HG02610 (cell line): ENCODE measurements around the gene LPP.

Experiments used
- ATAC-seq: cut with Tn5 transposase; IDR thresholded peaks from one replicate; pipeline ENCODE4 v1.9.1; 2021; ENCODE audit warnings: mild to moderate bottlenecking, moderate library complexity; ENCODE audit not compliant: unreplicated experiment

LPP gene

DNA sequence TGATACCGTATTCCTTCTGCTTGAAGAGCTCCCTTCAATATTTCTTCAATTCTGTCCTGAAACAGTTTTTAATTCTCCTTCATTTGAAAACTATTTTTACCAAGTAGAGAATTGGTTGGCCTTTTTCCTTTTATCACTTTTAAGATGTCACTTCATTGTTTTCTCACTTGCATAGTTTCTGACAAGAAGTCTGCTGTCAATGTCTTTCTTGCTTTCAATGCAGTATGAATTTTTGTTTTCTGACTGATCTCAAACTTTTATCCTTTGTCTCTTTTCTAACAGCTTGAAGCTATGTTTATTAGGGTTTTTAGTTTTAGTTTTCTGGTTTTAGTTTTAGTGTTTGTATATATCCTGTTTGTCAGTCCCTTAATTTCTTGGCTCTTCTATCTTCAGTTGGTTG is 653.0 kb downstream of the LPP start:
- ATAC-seq, result no peak

DNA sequence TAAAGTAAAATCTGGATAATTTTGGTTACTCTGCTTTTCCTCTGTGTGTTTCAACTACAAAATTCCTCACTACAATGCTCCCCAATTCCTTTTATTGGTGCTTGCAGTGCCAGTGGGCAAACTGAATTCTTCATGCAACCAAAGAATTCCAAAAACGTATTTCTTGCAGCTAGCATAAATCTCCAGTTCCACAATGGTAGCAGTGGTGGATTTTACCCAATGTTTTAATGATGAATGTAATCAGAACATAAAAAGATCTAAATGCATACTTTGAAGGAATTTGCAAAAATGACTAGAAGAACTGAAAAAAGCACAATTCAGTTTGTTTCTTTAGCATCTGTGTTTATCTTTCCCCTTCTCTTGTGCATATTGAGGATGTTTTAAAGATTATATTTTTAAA is 658.2 kb downstream of the LPP start:
- ATAC-seq, result no peak

DNA sequence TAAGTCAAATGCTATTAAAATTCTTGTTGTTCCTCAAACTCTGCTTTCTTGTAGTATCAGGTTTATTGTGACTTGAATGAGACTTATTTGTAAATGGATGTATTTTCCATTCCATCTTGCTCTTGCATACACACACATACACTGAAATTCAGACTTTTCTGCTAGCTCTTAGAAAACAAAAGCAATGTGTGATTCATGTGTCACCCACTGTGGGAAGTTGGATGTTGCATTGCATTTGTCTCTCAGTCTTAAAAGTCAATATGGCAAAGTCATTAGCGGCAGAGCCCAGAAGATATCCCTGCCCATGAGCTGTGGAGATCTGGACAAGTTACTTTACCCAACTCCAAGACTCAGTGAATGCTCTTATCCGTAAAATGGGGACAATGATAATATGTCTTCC is 660.6 kb downstream of the LPP start:
- ATAC-seq, result no peak

DNA sequence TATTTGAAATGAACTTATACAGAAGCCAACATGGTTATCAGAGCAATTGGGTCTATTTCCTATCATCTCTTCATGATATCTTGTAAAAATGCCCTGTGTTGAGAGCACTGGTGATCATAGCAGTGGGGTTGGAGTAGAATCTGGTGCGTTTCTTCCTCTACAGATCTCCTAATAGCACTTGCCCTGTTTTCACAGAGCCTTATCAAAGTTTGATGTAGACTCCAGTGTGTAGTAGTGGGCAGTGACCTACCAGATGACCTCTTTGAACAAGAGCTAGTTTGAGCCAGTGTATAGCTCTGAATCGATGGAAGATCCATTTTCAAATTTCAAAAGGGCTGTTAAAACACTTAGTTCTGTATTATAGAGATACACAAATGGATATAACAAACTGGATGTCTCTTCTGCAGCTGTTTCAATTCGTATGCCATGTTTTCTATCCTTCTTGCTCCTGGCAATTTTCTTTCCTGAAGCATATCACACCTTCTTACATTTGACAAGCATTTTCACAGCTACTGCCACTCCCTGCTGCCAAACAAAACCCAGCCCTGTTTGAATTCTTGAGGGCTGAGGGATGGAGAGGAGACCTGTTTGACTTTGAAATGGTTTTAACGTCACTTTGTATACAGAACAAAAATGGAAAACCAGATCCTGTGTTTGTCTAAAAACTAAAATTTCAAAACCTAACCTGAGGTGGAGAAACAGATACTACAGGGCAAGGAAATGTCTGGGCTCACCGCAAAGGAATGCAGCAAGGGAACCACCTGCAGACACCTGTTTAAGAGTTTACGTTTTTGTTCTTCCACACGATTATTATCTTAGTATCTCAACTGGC is 663.4 kb downstream of the LPP start:
- no peak for ATAC-seq

DNA sequence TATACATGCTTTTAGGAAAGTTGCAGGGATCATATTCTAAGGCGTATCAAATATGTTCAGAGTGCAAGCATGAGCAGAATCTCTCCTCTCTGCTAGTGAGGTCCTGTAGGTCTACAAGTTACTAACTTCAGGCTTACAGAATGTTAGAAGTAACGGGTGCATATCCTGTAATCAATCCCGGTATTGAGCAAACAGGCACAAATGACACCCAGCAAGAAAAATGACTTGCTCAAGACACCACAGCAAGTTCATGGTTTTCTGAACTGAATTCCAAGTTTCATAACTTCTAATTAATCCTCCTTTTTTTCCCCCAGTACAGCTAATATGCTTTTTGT is 663.9 kb downstream of the LPP start:
- ATAC-seq, result no peak

DNA sequence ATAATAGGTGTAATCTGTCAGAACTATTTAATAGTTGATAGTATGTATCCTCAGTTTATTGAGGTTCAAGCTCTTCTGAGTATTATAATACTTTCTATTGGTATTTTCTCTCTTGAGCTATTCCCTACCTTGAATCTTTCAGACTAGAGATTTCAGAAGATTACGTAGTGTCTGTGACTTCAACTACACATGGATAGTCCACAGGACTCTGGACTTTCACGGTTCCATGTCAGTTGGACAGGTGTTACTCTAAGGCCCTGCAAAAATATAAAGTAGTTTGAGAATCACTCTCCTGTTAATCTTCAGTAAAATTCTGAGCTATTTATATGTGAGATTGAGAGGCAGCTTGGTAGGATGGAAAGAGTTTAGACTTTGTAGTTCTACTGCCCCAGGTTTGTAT is 664.3 kb downstream of the LPP start:
- ATAC-seq, result no peak

DNA sequence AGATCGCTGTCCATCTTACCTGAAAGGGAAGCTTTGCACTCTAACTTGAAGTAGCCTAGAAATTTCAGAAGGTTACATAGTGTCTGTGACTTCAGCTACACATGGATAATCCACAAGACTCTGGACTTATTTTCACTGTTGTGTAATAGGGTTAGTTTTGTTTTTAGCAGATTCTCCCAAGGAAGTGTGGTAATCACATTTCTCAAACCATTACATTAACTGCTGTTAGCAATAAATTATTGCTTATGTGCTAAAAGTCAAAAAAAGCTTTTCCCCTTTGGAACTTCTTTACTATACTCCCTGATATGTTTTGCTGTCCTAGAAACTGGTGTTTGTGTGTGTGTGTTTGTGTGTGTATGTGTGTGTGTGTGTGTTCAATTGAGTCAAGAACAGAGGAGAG is 666.0 kb downstream of the LPP start:
- ATAC-seq, result no peak

DNA sequence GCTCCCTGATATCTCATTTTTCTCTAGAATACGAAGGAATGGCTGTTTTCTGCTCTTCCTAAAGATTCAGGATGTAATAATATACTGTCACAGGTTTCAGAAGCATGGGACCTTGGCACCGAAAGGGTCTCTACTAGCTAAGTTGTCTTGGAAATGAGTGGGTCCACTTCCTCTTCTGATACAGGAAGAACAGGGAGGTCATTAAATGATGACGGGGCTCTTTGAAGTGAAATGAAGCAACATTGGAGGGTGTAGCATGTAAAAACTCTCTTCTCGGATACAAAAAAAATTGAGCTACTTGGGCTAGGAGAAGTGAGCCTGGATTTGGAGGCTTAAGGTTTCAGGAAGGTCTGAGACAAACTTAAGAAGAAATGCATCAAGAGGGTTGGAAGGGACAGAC is 668.0 kb downstream of the LPP start:
- ATAC-seq, result no peak

DNA sequence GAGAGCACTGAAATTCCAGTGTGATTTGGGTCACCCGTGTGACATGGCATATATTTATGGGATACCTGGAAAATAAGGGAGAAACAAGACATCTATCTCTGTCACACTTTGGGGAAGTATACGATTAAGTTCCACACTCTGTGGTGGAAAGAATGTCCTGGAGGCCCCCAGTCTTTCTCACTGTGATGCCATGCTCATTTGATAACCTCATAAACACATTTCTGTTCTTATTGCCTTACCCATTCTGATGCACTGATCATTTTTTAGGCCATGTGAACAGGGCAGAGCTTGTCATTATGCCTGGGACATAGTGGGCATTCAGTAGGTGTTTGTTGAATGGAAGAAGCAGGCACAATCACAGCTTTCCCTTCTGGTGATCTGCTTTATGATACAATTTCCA is 668.5 kb downstream of the LPP start:
- no peak for ATAC-seq

DNA sequence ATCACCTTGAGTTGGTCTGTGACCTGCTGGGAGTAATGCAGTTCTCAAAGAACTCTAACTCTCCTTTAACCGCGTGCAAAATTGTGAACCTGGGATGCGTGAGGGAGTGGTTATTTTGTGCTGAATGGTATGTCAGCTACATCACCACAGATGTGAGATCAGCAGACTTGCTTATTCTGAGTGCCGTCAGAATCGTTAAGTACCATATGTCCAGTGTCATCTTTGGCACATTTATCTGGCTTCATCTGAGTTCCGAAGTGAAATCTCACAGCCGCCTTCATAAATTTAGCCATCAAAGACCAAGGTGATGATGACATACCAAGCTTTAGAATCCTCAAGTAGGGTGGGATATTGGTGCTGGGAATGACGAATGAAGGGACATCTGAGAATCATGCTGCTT is 670.6 kb downstream of the LPP start:
- ATAC-seq, result no peak

DNA sequence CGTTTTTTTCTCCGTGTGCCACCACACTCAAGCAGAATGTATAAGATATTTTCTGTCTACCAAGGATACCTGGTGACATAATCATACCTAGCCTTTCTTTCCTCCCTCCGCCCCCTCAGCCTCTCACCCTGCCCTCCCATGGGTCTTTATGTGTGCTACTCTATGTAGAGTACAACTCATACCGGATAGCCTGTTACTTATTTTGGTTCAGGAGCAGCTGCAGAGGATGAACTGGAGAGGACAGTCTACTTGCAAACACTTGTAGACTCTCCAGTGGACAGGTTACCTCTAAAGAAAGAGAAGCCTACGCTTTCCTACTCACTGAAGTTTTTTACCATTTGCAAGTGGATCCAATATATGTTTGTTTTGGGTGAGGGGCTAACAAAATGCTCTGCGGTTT is 671.9 kb downstream of the LPP start:
- no peak for ATAC-seq

DNA sequence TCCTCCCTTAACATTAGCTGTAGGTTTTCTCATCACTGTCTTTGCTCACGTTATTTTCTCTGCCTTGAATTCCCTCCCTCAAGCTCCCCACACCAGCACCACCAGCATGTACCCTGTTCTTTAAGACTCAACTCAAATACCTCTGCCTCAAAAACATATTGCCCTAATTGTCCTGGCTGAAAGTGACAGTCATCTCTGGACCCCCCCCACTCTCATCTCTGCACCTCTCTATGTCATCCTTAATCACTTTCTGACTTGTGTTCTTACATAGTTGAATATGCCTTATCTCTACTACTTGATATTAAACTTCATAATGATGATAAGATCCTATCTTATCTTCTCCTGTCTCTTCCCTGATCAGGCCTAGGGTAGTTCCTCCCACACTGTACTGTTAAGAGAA is 672.6 kb downstream of the LPP start:
- no peak for ATAC-seq

DNA sequence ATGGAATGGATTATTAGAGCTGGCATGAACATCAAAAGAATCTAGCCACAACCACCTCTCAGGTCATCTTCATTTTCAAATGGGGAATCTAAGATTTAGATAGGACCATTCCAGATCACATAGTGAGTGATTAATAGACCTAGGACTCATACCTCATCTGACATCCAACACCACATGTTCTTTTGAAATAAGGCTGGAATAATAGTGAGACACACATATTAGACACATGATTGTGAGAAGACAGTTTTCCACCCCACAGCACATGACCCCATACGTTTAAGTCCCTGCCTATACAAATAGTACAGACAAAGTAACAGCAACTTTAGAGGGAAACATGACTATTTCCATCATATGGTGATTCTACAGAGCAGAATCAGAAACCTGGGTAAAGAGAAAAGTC is 673.1 kb downstream of the LPP start:
- ATAC-seq, result no peak

DNA sequence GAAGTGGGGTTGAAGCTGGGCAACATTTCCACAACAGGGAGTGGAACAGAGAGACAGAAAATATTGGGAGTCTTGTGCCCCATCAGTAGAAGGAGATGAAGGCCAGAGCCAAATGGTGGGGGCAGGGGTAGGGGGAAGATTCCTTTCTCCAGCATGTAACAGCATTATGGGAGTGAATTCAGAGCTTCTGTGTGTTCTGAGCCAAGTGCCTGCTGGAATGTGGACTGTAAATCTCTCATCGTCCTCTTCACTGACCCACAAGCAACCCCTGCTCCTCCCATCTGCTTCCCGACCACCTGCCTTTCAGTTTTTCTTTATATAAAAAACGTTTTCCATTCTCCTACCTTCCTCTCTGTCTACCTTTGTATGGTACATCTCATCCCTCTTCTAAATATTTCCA is 673.6 kb downstream of the LPP start:
- ATAC-seq, result no peak

DNA sequence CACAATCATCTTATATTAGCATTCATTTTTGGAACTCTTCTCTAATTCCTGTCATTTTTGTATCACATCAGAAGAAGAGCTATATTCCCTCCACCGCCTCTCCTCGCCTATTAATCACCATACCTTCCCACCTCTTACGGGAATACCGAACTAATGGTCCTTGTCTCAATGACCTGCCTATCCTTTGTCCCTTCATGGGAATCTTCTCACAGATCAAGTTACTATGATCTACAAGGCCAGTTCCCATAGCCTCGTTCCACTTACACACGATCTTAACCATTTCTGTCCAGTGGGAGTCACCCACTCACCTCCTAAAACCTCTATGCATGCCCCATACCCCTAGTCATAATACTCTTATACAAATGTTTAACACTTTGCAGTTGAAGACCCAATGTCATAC is 675.2 kb downstream of the LPP start:
- ATAC-seq, result no peak

DNA sequence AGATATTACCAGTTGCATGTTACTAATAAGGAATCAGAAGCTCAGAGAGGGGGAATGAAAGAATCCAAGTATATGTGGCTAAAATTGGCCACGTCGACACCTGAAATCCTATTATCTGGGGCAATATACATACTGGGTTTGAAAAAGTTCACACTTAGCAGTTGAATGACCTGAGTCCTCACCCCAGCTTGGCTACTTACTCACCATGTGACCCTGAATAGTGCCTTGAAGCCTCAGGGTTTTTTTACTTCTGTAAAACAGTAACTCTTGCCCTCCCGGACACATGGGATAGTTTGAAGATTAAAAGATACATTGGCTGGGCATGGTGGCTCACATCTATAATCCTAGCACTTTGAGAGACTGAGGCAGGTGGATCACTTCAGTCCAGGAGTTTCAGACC is 675.6 kb downstream of the LPP start:
- no peak for ATAC-seq

DNA sequence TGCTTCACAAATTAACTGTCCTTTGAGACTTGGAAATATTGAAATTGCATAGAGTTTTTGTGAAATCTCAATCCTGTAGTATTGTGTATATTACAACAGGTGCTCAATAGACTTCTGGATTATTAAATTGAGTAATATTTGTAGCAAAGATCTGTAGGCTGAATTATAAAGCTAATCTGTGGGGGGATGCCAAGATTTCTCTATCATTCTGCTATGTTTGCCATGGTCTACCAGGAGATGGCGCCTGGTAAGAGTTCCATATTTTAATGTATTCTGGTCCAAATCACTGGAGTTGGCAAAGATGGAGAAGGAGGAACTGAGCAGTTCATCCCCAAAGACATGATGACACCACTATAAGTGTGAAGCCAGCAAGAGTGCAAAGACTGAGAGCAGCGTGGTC is 676.9 kb downstream of the LPP start:
- no peak for ATAC-seq

DNA sequence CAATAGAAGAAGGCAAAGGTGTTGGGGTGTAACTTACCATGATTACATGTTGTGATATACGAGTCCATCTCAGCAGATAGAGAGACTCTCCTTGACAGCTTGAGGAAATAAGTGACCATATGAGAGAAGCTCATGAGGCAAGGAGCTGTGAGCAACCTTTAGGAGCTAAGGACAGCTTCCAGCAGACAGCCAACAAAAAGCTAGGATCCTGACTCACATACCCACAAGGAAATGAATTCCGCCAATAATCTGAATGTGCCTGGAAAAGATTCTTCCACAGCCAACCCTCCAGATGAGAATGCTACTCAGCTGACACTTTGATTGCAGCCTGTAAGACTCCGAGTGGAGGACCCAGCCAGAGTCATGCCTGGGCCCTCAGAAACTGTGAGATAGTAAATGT is 678.2 kb downstream of the LPP start:
- no peak for ATAC-seq

DNA sequence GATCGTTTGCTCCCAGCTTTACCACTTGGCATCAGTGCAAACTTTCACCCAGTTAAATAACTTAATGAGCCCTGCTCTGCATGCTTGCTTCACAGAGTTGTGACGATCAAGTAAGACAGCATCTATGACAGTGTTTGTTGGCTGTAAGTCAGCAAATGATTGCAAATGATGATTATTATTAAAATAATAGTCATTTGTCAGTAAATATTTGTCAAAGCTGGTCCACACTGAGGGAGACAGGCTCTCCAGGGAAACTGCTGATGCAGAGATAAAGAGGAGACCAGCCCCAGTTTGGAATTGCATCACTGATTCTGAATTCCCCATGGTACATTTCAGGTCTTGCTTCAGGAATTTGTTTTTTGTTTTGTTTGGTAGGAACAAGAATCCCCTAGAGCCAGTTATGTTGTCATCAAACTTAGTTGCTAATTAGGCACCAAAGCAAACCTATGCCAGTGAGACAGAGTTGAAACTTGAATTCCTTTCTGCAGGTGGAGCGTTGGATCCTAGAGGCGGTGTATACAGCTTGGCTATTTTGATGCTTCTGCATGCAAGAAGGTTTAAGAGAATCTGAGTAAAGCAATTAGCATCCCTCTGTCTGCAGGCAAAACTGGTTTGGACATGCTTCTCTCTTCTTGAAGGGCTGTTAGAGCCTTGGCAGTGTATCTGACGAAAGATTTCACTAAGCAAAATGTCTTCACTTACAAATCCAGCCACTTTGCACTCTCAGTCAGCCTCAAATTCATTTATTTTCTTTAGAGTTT is 679.2 kb downstream of the LPP start:
- no peak for ATAC-seq

DNA sequence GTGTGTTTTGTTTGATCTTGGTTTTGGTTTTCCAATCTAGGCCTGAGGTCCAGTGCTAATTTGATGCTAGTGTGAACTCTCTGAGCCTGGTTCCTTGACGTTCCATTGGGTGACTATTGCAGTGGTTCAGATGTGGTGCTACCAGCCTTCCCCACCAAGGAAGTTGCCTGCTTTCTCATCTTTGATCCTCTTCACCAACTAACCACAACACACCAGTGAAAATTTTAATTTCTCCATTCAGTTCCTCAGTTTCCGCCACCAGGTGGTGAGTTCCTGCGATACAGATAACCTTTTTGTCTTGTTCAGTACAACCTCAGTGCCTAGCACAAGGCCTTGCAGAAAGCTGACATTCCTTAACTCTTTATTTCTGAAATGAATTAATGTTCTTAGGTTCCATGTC is 680.4 kb downstream of the LPP start:
- no peak for ATAC-seq

DNA sequence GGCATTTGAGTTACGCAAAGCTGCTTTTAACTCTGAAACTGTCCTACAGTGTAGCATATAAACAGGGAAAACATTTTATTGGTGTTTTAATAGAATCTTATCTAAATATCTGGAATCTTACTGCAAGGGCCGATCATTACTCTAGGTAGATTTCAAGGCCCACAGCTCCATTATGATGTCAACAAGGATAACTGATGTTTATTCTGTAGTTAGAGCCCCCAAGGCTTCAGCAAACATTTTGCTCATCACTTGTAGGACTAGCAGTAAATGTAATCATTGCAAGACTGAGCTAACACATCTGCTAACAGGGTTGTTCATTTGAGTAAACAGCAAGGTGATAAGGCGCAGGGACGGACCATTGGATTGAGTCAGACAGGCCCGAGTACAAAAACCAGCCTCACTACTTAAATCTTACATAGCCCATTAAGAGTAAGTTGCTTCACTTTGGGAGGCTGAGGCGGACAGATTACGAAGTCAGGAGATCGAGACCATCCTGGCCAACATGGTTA is 685.3 kb downstream of the LPP start:
- no peak for ATAC-seq

DNA sequence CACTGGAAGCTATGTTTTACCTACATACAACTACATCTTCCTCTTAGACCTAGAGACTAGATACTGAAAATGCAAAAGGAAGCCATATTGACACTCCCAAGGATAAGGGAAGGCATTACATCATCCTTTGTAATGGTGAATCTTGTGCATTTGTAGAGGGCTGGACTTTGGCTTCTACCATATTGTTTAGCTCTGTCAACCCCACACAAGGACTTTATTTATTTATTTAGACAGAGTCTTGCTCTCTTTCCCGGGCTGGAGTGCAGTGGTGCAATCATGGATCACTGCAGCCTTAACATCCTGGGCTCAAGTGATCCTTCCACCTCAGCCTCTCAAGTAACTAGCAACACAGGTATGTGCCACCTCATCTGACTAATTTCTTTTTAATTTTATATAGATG is 686.3 kb downstream of the LPP start:
- no peak for ATAC-seq

DNA sequence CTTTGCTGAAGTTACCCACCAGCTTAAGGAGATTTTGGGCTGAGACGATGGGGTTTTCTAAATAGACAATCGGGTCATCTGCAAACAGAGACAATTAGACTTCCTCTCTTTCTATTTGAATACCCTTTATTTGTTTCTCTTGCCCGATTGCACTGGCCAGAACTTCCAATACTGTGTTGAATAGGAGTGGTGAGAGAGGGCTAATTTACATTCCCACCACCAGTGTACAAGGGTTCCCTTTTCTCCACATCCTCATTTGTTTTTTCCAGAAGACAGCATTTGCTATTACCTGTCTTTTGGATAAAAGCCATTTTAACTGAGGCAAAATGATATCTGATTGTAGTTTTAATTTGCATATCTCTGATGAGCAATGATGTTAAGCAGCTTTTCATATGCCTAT is 687.9 kb downstream of the LPP start:
- ATAC-seq, result no peak
